OCI-LY7 (cell line): ENCODE measurements around the gene CDK19.

Experiments
- EZH2phosphoT487 ChIP-seq: fragments of 200-600 bp; sonication (generic); IDR thresholded peaks from 2 replicates; pipeline ENCODE4 v1.6.1; 2018; ENCODE audit warnings: low read depth, borderline replicate concordance, mild to moderate bottlenecking, mixed run types, antibody characterized with exemption, low read length, moderate library complexity, mixed read lengths
- TF ChIP-seq, protein P1 (sequence below): fragments of 200-600 bp; sonication (generic); conservative IDR thresholded peaks from 2 replicates; pipeline ENCODE4 v1.5.1; 2014; ENCODE audit warnings: mild to moderate bottlenecking, antibody characterized with exemption, low read length, moderate library complexity, mixed read lengths

DNA sequence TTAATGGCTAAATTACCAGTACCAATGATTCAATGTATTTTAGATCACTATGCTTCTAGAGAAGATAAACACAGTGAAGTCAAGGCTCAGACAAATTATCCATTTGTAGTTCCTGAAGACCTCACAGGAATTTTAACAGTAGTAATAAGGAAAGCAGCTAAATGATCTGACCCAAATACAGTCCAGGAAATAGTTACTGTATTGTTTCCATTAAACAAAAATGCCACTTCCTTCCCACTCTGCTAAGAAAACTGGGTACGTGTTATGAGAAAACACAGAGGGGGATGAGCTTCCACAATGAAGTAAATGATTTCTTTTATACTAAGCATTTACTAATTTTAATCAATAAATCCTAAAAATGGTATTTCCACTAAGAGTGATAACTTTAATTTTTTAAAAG is 127.9 kb downstream of the CDK19 start:
- TF ChIP-seq, protein P1, sequence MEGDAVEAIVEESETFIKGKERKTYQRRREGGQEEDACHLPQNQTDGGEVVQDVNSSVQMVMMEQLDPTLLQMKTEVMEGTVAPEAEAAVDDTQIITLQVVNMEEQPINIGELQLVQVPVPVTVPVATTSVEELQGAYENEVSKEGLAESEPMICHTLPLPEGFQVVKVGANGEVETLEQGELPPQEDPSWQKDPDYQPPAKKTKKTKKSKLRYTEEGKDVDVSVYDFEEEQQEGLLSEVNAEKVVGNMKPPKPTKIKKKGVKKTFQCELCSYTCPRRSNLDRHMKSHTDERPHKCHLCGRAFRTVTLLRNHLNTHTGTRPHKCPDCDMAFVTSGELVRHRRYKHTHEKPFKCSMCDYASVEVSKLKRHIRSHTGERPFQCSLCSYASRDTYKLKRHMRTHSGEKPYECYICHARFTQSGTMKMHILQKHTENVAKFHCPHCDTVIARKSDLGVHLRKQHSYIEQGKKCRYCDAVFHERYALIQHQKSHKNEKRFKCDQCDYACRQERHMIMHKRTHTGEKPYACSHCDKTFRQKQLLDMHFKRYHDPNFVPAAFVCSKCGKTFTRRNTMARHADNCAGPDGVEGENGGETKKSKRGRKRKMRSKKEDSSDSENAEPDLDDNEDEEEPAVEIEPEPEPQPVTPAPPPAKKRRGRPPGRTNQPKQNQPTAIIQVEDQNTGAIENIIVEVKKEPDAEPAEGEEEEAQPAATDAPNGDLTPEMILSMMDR, result no peak
- TF ChIP-seq EZH2phosphoT487, result no peak
